Prostate gland (tissue), 2 donors: ENCODE data around the gene CNTNAP2. TPM values are rescaled to one million over a fixed set of nuclear protein-coding genes. Genes with fewer than 3 reads are reported as not detected.

ENCODE experiments used
- DNase-seq: peaks from one replicate; pipeline ENCODE4 v3.0.0-alpha.2; 2019; ENCODE audit warnings: low spot score
- H3K27ac ChIP-seq, 2 donors: fragments of 200-600 bp; sonication (generic); 2 replicates each; pipeline ENCODE4 v1.5.1; 2017 to 2019
- H3K27me3 ChIP-seq: fragments of 200-600 bp; sonication (generic); replicated peaks from 2 replicates; pipeline ENCODE4 v1.5.1; 2019; ENCODE audit not compliant: insufficient read depth
- H3K36me3 ChIP-seq, 2 donors: fragments of 200-600 bp; sonication (generic); 1 replicate in 1 of 2; 2 replicates in 1 of 2; pipeline versions ENCODE4 v1.5.1 to v1.8.1; 2017 to 2019
- H3K4me1 ChIP-seq: fragments of 200-600 bp; sonication (generic); replicated peaks from 2 replicates; pipeline ENCODE4 v1.5.1; 2019
- H3K4me3 ChIP-seq, 2 donors: fragments of 200-600 bp; sonication (generic); 2 replicates each; pipeline ENCODE4 v1.5.1; 2017 to 2019
- H3K9me3 ChIP-seq: fragments of 200-600 bp; sonication (generic); 2 replicates; pipeline ENCODE4 v1.5.1; 2017
- CTCF ChIP-seq, 4 experiments: fragments of 200-600 bp in 2 of 4; fragments of 450-650 bp in 2 of 4; sonication (generic) in 2 of 4; IDR thresholded peaks; 1 replicate in 3 of 4; 2 replicates in 1 of 4; pipeline ENCODE4 v1.5.1; 2016 to 2019; ENCODE audit warnings: antibody characterized with exemption in 4 of 4, mild to moderate bottlenecking in 2 of 4, moderate library complexity in 2 of 4
- POLR2A ChIP-seq: fragments of 450-650 bp; IDR thresholded peaks from one replicate; pipeline ENCODE4 v1.6.1; 2016; ENCODE audit warnings: antibody characterized with exemption, mild to moderate bottlenecking
- POLR2AphosphoS5 ChIP-seq: sonication (generic); formaldehyde crosslinking; IDR thresholded peaks from one replicate; pipeline ENCODE4 v1.6.1; 2017; ENCODE audit warnings: antibody characterized with exemption
- WGBS: methylation state at CpG from one replicate; pipeline ENCODE4 v1.1.5; 2018; 5-methylcytosine and 5-hydroxymethylcytosine counted together
- intact Hi-C: fragments of 100-400 bp; cut with DNase I; formaldehyde crosslinking; loops from one replicate; pipeline ENCODE4 v1.14.2; 2022
- total RNA-seq, 2 donors: library from RNA; depleted of rRNA; stranded (reverse); fragments of >200 nt; gene quantifications; one replicate each; pipeline ENCODE4 v1.1.0, GENCODE V29; 2016

The CNTNAP2 gene
- total RNA-seq, 2 donors from 2014 or later, result 10.6 to 43.7 TPM

DNA sequence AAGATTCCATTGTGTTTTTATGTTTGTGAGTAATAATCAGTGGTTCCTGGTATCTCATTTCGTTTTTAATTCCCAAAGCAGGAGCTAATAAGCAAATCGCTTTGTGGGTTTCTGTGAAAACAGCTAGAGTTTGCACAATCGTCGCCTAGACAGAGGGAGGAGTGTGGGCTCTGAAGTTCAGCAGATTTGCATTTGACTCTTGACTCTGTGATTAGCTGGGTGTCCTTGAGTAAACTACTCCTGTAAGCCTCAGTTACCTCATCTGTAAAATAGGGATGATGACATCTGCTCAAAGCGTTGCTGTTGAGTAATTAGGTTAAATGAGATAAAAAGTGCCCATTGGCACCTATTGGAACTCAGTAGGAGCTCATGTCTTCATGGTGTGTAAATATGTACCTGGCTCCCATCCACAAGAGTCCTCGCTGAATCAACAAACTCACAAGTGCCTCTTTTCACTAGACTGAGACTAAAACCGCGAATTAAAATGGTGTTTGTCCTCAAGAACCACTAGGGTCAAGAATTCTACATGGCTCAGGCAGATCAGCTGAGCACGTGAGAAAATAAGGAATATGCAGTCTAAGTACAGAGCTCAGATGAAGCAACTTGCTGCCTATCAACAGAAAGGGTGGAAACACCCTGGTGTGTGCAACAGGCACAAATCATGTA, 2088.2 kb downstream of the CNTNAP2 start:
- H3K4me3 ChIP-seq, result no peak overlapping the region
- no peaks in the 10 kb centered on the region for H3K9me3 ChIP-seq
- H3K4me1 ChIP-seq, result no peaks in the 10 kb centered on the region
- H3K27me3 ChIP-seq, result no peaks in the 10 kb centered on the region
- 75% methylated on average over 9 of the region's 9 CpGs for WGBS
- no peak overlapping the region for H3K27ac ChIP-seq
- H3K36me3 ChIP-seq, result no peaks in the 10 kb centered on the region
- intact Hi-C loops, result no loop called here
- no peak for DNase-seq
- TF ChIP-seq POLR2A, result no peak
- no peak for TF ChIP-seq POLR2AphosphoS5
- no peak for TF ChIP-seq CTCF (IDR thresholded peaks at IDR 0.05)

DNA sequence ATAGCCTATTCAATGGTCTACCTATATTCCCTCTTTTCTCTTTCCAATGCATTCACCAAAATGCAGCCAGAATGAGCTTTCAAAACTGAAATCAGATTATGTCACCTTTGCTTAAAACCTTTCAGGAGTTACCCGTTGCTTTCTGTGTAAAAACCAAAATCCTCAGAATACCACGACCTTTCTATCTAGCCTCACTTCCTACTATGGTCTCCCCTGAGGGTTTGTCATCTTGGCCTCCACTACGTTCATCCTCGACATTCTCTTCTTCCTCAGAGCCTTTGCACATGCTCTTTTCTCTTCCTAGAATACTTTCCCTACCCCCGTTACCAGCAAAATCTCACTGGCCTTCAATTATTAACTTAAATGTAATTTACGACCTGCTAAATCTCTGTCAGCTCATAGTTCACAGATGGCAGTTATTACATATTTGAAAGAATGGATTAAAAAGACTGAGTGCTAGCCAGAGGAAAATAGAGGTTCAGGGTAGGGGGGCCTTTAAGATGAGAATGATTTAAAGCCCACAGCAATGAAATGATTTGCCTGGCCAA, 2093.1 kb downstream of the CNTNAP2 start:
- H3K4me3 ChIP-seq, result no peak overlapping the region
- TF ChIP-seq POLR2A (no peak), CTCF (IDR thresholded peaks at IDR 0.05) (no peak), POLR2AphosphoS5 (no peak)
- H3K9me3 ChIP-seq, result no peaks in the 10 kb centered on the region
- H3K4me1 ChIP-seq, result no peaks in the 10 kb centered on the region
- no peaks in the 10 kb centered on the region for H3K27me3 ChIP-seq
- 93% methylated on average over 6 of the region's 6 CpGs for WGBS
- intact Hi-C loops, result no loop called here
- H3K36me3 ChIP-seq, result no peaks in the 10 kb centered on the region
- no peak overlapping the region for H3K27ac ChIP-seq
- DNase-seq, result no peak

GRCh38 chr7:148210804-148211325, 2094.3 kb downstream of the CNTNAP2 start:
- no peaks in the 10 kb centered on the region for H3K36me3 ChIP-seq
- no peak for DNase-seq
- no peak for TF ChIP-seq POLR2A
- TF ChIP-seq POLR2AphosphoS5, result no peak
- no peak for TF ChIP-seq CTCF (IDR thresholded peaks at IDR 0.05)
- no peak overlapping the region for H3K4me3 ChIP-seq
- H3K27me3 ChIP-seq, result no peaks in the 10 kb centered on the region
- intact Hi-C loops, result no loop called here
- WGBS, result 59% methylated on average over 3 of the region's 3 CpGs
- no peaks in the 10 kb centered on the region for H3K9me3 ChIP-seq
- H3K27ac ChIP-seq, result no peak overlapping the region
- no peaks in the 10 kb centered on the region for H3K4me1 ChIP-seq

DNA sequence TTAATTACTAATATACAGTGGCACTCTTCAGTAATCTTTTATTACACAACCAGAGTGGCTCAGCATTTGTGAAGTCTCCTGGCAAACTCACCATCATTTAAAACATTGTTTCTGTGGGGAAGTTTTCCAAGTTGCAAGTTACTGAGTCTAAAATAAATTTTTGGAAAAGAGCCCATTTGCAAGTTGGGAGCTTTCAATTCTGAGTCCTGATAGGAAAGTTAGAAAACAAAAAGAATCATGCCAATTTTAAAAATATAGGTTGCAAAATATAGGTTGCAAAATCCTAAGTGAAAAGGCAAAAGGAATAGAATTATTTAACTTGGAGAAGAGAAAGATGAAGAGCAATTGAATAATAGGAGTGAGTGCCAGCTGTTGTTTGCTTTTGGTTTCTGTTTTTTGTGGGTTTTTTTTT, 2095.1 kb downstream of the CNTNAP2 start:
- no peaks in the 10 kb centered on the region for H3K27me3 ChIP-seq
- no peak for DNase-seq

More for the DNA sequence above, 2095.1 kb downstream of the CNTNAP2 start:
- no peak for TF ChIP-seq POLR2A
- TF ChIP-seq POLR2AphosphoS5, result no peak
- TF ChIP-seq CTCF (IDR thresholded peaks at IDR 0.05), result no peak
- H3K9me3 ChIP-seq, result no peaks in the 10 kb centered on the region
- H3K36me3 ChIP-seq, result no peaks in the 10 kb centered on the region
- intact Hi-C loops, result no loop called here
- H3K27ac ChIP-seq, result no peak overlapping the region
- no peak overlapping the region for H3K4me3 ChIP-seq
- no peaks in the 10 kb centered on the region for H3K4me1 ChIP-seq
